PFSK-1 (cell line): Measurements from ENCODE around the gene SAMD14.

Experiments
- FOXP2 ChIP-seq: optimal IDR thresholded peaks from 2 replicates; pipeline ENCODE3; 2011; ENCODE audit warnings: borderline replicate concordance, control low read depth, inconsistent platforms; ENCODE audit not compliant: insufficient read depth; ENCODE audit errors: extremely low read length, extremely low read depth
- POLR2AphosphoS5 ChIP-seq: IDR thresholded peaks from 2 replicates; pipeline ENCODE4 v1.6.1; 2012; ENCODE audit warnings: low read depth, mild to moderate bottlenecking, control low read depth, low read length, moderate library complexity
- REST ChIP-seq, 2 experiments: IDR thresholded peaks; 2 replicates each; pipeline versions ENCODE4 v1.6.1 to v1.8.0; 2011 to 2012; ENCODE audit warnings: low read depth in 2 of 2, low read length in 2 of 2, control low read depth in 1 of 2, inconsistent platforms in 1 of 2, mild to moderate bottlenecking in 1 of 2, moderate library complexity in 1 of 2; ENCODE audit not compliant: insufficient read depth in 1 of 2
- SIN3A ChIP-seq: IDR thresholded peaks from 2 replicates; pipeline ENCODE4 v1.6.1; 2012; ENCODE audit warnings: mild to moderate bottlenecking, low read length, moderate library complexity, borderline replicate concordance; ENCODE audit not compliant: insufficient read depth
- TAF1 ChIP-seq: IDR thresholded peaks from 2 replicates; pipeline ENCODE4 v1.6.1; 2012; ENCODE audit warnings: low read length, control low read depth, borderline replicate concordance; ENCODE audit not compliant: insufficient read depth

SAMD14 gene

DNA sequence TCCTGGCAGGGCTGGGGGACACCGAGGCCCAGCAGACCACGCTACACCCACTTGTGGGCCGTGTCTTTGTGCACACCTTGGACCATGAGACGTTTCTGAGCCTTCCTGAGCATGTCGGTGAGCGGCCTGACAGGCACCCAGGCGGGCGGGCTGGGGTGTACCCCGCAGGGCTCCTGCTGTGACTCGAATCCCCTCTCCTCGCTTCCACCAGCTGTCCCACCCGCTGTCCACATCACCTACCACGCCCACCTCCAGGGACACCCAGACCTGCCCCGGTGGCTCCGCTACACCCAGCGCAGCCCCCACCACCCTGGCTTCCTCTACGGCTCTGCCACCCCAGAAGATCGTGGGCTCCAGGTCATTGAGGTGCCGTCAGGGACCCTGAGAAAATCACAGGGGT is 37.4 kb upstream of the SAMD14 start:
- TF ChIP-seq TAF1 (no peak), FOXP2 (no peak), POLR2AphosphoS5 (no peak), REST (IDR thresholded peaks at IDR 0.05; ENCODE audit: insufficient read depth in 1 of 2, low read depth in 2 of 2, low read length in 2 of 2) (no peak), SIN3A (no peak)

DNA sequence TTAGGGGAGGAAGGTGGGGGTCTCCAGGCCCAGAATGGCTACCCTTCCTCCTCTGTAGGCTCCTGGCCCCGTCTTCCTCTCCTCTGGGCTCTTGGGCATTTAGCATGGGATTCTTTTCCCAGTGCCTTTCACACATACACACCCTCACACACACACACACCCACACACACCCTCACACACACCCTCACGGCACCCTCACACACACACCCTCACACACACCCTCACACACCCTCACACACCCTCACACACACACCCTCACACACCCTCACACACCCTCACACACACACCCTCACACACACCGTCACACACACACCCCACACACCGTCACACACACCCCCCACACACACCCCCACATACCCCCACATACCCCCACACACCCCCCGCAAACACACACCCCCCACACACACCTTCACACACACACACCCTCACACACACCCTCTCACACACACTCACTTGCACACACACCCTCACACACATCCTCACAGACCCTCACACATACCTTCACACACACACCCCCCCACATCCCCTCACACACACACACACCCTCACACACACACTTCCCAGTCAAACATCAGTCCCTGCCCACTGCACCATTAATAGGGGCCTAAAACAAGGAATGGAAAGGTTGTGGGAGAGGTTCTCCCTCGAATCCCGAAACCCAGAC is 36.7 kb upstream of the SAMD14 start:
- TF ChIP-seq POLR2AphosphoS5 (no peak), FOXP2 (no peak), TAF1 (no peak), SIN3A (no peak), REST (IDR thresholded peaks at IDR 0.05; ENCODE audit: insufficient read depth in 1 of 2, low read depth in 2 of 2, low read length in 2 of 2) (no peak)

- TF ChIP-seq SIN3A (no peak), POLR2AphosphoS5 (no peak), FOXP2 (no peak), TAF1 (no peak), REST (IDR thresholded peaks at IDR 0.05; ENCODE audit: insufficient read depth in 1 of 2, low read depth in 2 of 2, low read length in 2 of 2) (no peak)
These were observed 36.0 kb upstream of the SAMD14 start, which contains the start of gene SGCA for GRCh38 chr17:50165867-50166517. SGCA (plus strand) TSS chr17:50166005; CDS start chr17:50166041, 36 bp downstream.

GRCh38 chr17:50165466-50165865 is 35.5 kb upstream of the SAMD14 start:
- no peak for TF ChIP-seq TAF1
- no peak for TF ChIP-seq FOXP2

DNA sequence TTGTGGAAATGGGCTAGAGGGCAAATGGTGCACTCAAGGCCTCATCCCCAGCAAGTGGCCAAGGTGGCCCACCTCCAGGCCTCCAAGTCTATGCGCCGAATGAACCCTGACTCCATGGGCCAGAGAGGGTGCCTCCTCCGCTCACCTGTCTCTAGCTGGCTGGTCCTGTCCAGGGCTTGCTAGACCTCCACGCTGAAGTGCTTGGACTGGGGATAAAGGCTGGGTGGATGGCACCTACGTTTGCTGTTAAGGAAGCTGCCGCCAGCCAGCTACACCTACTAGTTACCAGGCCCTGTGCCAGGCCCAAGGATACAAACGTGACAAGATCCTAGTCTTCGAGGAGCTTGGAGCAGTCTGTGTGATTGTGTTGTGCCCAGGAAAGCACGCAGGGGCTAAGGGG is 35.1 kb upstream of the SAMD14 start:
- TF ChIP-seq POLR2AphosphoS5 (no peak), FOXP2 (no peak), TAF1 (no peak), SIN3A (no peak)

DNA sequence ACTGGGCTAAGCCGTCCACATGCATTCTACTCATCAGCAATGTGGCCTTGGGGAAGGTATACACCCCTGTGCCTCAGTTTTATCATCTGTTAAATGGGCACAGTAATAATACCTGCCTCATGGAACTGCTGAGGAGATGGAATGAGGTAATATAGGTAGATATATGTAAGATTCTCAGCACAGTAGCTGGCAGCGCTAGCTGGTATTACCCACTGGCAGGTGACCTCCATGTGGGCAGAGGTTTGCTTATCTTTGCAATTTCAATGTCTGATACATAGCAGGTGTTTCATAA is 34.7 kb upstream of the SAMD14 start:
- no peak for TF ChIP-seq REST (IDR thresholded peaks at IDR 0.05; ENCODE audit: insufficient read depth in 1 of 2, low read depth in 2 of 2, low read length in 2 of 2)
- no peak for TF ChIP-seq FOXP2
- TF ChIP-seq SIN3A = no peak
- no peak for TF ChIP-seq TAF1
- no peak for TF ChIP-seq POLR2AphosphoS5
